Activated CD4-positive, CD25-positive, alpha-beta regulatory T cell treated with anti-CD3 and anti-CD28 coated beads, Interleukin-2, amount 50 U/mL, for 24 hours (primary cell): Measurements from ENCODE around the gene NLN.
A peak's percentile ranks its signal among the peaks of the same experiment; 100 is the strongest.
"Not testable (repeated sequence)": the region's sequence is repeated elsewhere in the genome, so short reads cannot be mapped to it uniquely, and the experiment has no call there.

ENCODE experiments used
- ATAC-seq, 2 donors: fragments of 150-1000 bp; cut with Tn5 transposase; one replicate each; pipeline ENCODE4 v1.10.0; 2021; ENCODE audit warnings: mild to moderate bottlenecking in 1 of 2, moderate library complexity in 1 of 2

Gene NLN

GRCh38 chr5:65721720-65722574 is at the start of gene NLN, which contains the start of gene SGTB:
Gene NLN (plus strand): TSS chr5:65722205. CDS start chr5:65722374, 169 bp downstream.
Gene SGTB (minus strand): TSS chr5:65722109. CDS start chr5:65720807, 1,302 bp downstream.
- ATAC-seq = peak; percentile 90 to 95

- no peak for ATAC-seq
Observed at GRCh38 chr5:65672796-65673195, 49.2 kb upstream of the NLN start.

DNA sequence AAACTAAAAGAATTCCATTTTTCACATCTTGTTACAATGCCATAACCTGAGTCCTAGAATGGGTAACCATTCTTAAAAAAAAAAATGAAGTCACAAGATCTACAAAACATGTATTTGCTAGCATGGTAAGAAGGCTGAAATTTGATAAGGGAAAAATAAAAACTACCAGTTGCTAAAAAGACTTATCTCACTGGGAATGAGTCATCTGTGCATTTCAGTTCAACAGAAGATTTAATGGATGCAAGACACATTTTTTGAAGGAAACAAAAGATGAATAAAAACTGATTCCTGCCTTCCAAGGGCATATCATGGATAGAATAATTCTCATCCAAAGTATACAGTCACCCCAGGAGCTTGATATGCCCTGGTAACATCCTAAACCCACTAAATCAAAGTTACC is 47.3 kb upstream of the NLN start:
- ATAC-seq = no peak

GRCh38 chr5:65676056-65676455 is 45.9 kb upstream of the NLN start:
- ATAC-seq = not testable (repeated sequence)

DNA sequence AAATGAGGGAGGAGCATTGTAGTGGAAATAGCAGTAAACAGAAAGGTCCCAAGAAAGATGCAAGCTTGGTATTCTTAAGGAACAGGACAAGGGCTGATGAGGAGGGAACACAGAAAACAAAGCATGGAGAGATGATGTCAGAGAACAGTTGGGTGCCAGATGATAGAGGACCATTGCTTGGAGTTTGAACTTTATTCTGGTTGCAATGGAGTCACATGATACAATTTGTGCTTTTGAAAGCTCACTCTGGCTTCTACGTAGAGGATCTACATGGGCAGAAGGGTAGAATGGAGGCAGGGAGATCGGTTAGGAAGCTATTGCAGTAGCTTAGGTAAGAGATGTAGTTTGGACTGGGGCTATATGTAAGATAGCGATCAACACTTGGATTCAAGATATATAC is 39.9 kb upstream of the NLN start:
- no peak for ATAC-seq

- no peak for ATAC-seq
Observed at GRCh38 chr5:65693121-65693520, 28.9 kb upstream of the NLN start.

- ATAC-seq = no peak
Observed at GRCh38 chr5:65695162-65695755, 26.7 kb upstream of the NLN start.

GRCh38 chr5:65695896-65696295 is 26.1 kb upstream of the NLN start:
- ATAC-seq = no peak

DNA sequence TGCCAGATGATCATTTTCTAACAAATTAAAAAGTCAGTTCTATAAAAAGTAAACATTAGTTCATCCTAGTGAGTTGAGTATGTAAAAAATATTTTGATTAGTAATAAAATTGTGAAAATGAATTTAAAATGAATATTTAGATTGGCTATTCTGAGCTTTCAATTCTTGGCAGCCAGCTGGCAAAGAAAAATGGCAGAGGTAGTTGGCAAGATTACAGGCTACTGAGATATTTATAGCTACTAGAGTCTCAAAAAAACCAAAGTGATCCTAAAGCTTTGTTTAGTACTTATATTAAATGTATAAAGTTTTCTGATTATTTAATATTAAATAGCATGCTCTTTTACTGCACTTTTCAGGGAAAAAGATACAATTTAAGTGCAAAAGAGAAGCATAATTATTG is 25.1 kb upstream of the NLN start:
- no peak for ATAC-seq

GRCh38 chr5:65699338-65699737 is 22.7 kb upstream of the NLN start:
- no peak for ATAC-seq

GRCh38 chr5:65702036-65702435 is 20.0 kb upstream of the NLN start:
- ATAC-seq = no peak

DNA sequence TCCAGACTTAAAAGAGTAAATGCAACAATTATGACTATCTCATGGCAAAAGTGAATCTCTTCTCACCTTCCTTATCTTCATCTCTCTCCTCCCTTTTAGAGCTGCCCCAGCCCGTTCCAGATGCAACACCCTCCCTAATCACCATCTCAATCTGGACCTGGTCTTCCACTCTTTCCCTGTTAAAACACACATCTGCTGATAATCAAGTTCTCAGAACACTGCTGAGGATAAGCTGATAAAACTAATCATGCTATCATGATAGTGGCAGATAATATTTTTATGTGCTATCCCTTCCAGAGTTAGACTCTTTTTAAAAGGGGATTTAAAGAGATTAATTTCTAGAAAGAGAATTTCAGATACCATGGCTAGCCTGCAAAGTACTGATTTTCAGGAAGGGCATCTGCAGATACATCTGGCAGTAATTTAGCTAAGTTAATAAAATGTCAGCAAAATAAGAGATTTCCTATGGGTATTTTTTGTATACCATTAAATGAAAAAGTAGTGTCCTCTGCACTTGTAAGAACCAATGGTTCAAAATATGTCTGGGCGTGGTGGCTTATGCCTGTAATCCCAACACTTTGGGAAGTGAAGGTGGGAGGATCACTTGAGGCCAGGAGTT is 17.3 kb upstream of the NLN start:
- ATAC-seq = no peak

DNA sequence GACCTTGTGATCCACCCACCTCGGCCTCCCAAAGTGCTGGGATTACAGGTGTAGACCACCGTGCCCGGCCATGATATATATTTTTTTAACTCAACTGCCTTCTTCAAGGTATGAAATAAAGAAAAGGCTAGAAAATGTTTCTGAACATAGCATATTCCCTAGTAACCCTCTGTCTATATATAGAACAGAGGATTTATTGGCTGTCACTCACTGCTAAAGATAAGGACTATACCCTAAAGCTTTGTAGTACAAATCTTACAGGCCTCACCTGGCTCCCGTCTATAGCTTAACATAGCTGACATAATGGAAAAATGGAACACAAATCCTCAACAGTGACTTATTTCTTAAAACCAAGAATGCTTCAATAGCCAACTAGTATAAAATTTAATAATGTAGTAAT is 14.3 kb upstream of the NLN start:
- no peak for ATAC-seq

- no peak for ATAC-seq
Observed at GRCh38 chr5:65708145-65708544, 13.9 kb upstream of the NLN start.

- ATAC-seq = no peak
Observed at GRCh38 chr5:65718576-65719310, 3.3 kb upstream of the NLN start.

DNA sequence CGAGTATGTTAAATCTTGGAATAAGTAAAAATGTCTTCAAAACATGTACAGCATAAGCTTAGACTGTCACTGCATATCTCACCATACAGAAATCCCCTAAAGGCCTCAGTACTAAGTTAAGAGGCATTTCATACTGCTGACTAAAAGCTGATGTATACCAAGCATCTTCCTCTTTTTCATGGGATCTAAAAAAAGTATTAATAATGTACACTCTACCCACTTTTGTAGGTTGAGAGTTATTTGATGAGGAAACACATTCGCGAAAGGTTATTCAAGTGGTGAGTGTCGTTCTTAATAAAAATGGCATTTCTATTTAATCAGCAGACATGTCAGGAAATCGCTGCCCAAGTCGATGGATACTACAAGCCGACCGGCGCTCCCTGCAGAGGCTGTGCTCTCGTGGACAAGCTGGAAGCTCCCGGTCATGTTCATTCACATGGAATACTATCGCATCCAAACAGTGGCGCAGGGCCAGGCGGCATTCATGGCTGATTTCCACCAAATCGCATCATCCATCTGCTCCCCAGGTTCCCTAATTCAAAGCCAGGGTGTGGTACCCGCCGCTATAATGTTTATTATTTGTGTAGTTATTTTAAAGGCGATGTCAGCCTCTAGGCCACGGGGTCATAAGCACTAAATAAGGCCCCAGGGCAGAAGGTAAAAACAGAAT is 820 bp upstream of the NLN start:
- ATAC-seq = peak; percentile 43 to 59

GRCh38 chr5:65722575-65723403 is 784 bp downstream of the NLN start:
- no peak for ATAC-seq

DNA sequence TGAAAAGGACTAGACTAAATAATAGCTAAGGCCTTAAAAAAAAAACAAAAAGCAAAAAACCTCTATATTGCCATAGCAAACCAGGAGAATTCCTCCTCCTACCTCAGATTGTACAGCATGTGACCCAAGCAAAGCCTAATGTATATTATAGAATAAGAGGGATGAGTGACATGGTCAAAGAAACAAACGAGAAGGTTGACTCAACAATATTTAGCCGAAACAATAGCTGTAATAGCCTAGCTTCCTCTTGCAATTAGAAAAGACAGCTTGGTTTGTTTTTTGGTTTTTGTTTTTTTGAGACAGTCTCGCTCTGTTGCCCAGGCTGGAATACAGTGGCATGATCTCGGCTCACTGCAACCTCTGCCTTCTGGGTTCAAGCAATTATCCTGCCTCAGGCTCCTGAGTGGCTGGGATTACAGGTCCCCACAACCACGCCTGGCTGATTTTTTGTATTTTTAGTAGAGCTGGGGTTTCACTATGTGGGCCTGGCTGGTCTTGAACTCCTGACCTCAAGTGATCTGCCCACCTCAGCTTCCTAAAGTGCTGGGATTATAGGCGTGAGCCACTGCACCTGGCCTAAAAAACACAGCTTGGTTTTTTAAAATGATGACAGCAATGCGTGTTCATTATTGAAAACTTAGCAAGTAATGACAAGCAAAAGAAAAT is 5.6 kb downstream of the NLN start:
- ATAC-seq = no peak

GRCh38 chr5:65728218-65728617 is 6.2 kb downstream of the NLN start:
- no peak for ATAC-seq

DNA sequence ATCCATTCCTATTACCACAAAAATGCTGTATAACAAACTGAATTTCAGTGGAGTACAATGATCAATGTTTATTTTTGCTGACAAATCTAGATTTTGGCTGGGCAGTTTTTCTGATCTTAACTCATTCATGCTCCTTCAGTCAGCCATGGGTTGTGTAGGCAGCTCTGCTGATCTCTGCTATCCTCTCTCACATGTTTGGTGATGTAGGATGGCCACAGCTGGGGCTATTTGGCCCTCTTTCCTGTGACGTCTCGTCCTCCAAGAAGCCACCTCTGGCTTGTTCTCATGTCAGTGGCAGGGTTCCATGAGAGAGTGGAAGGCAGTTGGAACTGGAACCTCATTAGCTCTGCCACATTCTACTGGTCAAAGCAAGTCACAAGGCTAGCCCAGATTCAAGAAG is 8.9 kb downstream of the NLN start:
- no peak for ATAC-seq

- ATAC-seq = not testable (repeated sequence)
Observed at GRCh38 chr5:65732046-65732445, 10.0 kb downstream of the NLN start.
